Loucy (cell line): ENCODE measurements around the gene SLC39A11.

Experiments used
- H2AFZ ChIP-seq: fragments of 200-600 bp; sonication (generic); 2 replicates; pipeline ENCODE4 v1.6.0; 2016; ENCODE audit warnings: antibody characterized with exemption, mild to moderate bottlenecking, low read length, moderate library complexity
- H3F3A ChIP-seq: fragments of 200-600 bp; 2 replicates; pipeline ENCODE4 v1.6.0; 2016; ENCODE audit warnings: antibody characterized with exemption, low read depth, mild to moderate bottlenecking
- H3K27me3 ChIP-seq: fragments of 200-600 bp; sonication (generic); 2 replicates; pipeline ENCODE4 v1.6.1; 2014; ENCODE audit warnings: low read length, mild to moderate bottlenecking; ENCODE audit not compliant: insufficient read depth, poor library complexity, severe bottlenecking
- H3K36me3 ChIP-seq: fragments of 200-600 bp; sonication (generic); 2 replicates; pipeline ENCODE4 v1.6.1; 2016; ENCODE audit warnings: low read length; ENCODE audit not compliant: insufficient read depth
- H3K4me1 ChIP-seq: fragments of 200-600 bp; sonication (generic); 2 replicates; pipeline ENCODE4 v1.5.1; 2014; ENCODE audit warnings: low read length, mild to moderate bottlenecking; ENCODE audit not compliant: insufficient read depth, poor library complexity, severe bottlenecking
- H3K4me2 ChIP-seq: fragments of 200-600 bp; sonication (generic); 2 replicates; pipeline ENCODE4 v1.6.0; 2014; ENCODE audit warnings: antibody characterized with exemption, low read length, low read depth, mild to moderate bottlenecking; ENCODE audit not compliant: poor library complexity, severe bottlenecking
- H3K4me3 ChIP-seq: fragments of 200-600 bp; sonication (generic); 2 replicates; pipeline ENCODE4 v1.5.1; 2014; ENCODE audit warnings: low read length, mild to moderate bottlenecking, mixed read lengths; ENCODE audit not compliant: poor library complexity, severe bottlenecking
- H3K79me2 ChIP-seq: fragments of 200-600 bp; sonication (generic); 2 replicates; pipeline ENCODE4 v1.6.1; 2014; ENCODE audit warnings: low read length; ENCODE audit not compliant: insufficient read depth
- H3K9ac ChIP-seq: fragments of 200-600 bp; sonication (generic); 2 replicates; pipeline ENCODE4 v1.6.0; 2014; ENCODE audit warnings: mild to moderate bottlenecking, low read depth, low read length, moderate library complexity; ENCODE audit not compliant: poor library complexity, severe bottlenecking
- H3K9me2 ChIP-seq: fragments of 200-600 bp; sonication (generic); replicated peaks from 2 replicates; pipeline ENCODE4 v1.6.1; 2016; ENCODE audit warnings: low read depth, low read length, mixed read lengths
- H3K9me3 ChIP-seq: fragments of 200-600 bp; sonication (generic); 2 replicates; pipeline ENCODE4 v1.6.1; 2014; ENCODE audit warnings: mild to moderate bottlenecking, antibody characterized with exemption, low read length, low read depth; ENCODE audit not compliant: insufficient read depth
- H4K20me1 ChIP-seq: fragments of 200-600 bp; sonication (generic); 2 replicates; pipeline ENCODE4 v1.6.0; 2014; ENCODE audit warnings: antibody characterized with exemption, low read length, mild to moderate bottlenecking; ENCODE audit not compliant: insufficient read depth, poor library complexity, severe bottlenecking
- EZH2phosphoT487 ChIP-seq: fragments of 200-600 bp; IDR thresholded peaks from 2 replicates; pipeline ENCODE4 v1.6.1; 2018; ENCODE audit warnings: antibody characterized with exemption, mild to moderate bottlenecking, moderate library complexity, borderline replicate concordance
- TF ChIP-seq, protein P1 (sequence below): fragments of 200-600 bp; sonication (generic); conservative IDR thresholded peaks from 2 replicates; pipeline ENCODE4 v1.5.1; 2014; ENCODE audit warnings: mild to moderate bottlenecking, antibody characterized with exemption, low read length

SLC39A11 gene

DNA sequence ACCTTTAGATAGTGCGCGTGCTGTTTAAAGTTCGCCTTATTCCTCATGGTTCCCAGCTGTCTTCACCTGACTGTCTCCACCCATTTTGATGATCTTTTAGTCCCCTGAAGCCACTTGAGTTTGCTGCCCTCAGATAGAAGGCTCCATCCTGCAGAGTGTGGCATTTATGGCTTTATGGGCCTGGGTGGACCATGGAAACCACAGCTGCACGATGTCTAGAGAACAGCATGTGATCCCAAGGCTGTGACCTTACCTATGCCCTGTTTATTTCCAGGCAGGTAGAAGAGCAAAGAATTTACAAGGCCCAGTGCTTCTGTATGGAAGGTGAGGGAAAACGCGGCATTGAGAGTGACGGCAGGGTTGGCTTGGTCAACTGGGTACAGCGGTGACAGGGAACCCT is 356.9 kb downstream of the SLC39A11 start:
- Histone ChIP-seq H3K9ac (no peak overlapping the region), H4K20me1 (no peaks in the 10 kb centered on the region), H3K4me3 (no peak overlapping the region), H2AFZ (no peak overlapping the region), H3F3A (no peaks in the 10 kb centered on the region), H3K9me3 (no peaks in the 10 kb centered on the region), H3K9me2 (no peaks in the 10 kb centered on the region), H3K27me3 (no peaks in the 10 kb centered on the region), H3K4me1 (no peaks in the 10 kb centered on the region), H3K4me2 (no peak overlapping the region), H3K36me3 (peaks cover 6% of the 10 kb centered on the region; the same call in 1 of the 2 replicates), H3K79me2 (no peaks in the 10 kb centered on the region)
- no peak for TF ChIP-seq EZH2phosphoT487
- TF ChIP-seq, protein P1, sequence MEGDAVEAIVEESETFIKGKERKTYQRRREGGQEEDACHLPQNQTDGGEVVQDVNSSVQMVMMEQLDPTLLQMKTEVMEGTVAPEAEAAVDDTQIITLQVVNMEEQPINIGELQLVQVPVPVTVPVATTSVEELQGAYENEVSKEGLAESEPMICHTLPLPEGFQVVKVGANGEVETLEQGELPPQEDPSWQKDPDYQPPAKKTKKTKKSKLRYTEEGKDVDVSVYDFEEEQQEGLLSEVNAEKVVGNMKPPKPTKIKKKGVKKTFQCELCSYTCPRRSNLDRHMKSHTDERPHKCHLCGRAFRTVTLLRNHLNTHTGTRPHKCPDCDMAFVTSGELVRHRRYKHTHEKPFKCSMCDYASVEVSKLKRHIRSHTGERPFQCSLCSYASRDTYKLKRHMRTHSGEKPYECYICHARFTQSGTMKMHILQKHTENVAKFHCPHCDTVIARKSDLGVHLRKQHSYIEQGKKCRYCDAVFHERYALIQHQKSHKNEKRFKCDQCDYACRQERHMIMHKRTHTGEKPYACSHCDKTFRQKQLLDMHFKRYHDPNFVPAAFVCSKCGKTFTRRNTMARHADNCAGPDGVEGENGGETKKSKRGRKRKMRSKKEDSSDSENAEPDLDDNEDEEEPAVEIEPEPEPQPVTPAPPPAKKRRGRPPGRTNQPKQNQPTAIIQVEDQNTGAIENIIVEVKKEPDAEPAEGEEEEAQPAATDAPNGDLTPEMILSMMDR, result no peak

DNA sequence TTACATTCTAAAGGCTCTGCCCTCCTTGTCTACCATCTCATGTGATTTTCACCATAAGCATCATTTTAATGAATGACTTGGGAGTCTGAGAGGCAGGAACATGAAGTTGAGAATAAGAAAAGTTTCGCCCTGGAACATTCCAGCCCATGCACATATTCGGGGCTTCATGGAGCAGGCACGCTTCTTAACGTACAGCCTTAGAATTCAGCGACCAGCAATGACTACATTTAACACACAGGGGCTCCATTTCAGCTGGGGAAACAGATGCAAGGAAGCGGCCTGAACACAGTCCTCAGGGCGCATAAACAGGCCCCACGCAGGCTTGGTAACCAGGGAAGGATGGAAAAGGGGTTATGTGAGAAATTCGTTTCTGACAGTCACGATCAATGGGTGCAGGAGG is 357.4 kb downstream of the SLC39A11 start:
- Histone ChIP-seq H3K36me3 (peaks cover 6% of the 10 kb centered on the region; the same call in 1 of the 2 replicates), H3K9me2 (no peaks in the 10 kb centered on the region), H3K9me3 (no peaks in the 10 kb centered on the region), H3K79me2 (no peaks in the 10 kb centered on the region), H2AFZ (no peak overlapping the region), H3F3A (no peaks in the 10 kb centered on the region), H3K4me3 (no peak overlapping the region), H3K9ac (no peak overlapping the region), H3K4me1 (no peaks in the 10 kb centered on the region), H3K4me2 (no peak overlapping the region), H3K27me3 (no peaks in the 10 kb centered on the region), H4K20me1 (no peaks in the 10 kb centered on the region)
- TF ChIP-seq, protein P1, result no peak
- TF ChIP-seq EZH2phosphoT487, result no peak

DNA sequence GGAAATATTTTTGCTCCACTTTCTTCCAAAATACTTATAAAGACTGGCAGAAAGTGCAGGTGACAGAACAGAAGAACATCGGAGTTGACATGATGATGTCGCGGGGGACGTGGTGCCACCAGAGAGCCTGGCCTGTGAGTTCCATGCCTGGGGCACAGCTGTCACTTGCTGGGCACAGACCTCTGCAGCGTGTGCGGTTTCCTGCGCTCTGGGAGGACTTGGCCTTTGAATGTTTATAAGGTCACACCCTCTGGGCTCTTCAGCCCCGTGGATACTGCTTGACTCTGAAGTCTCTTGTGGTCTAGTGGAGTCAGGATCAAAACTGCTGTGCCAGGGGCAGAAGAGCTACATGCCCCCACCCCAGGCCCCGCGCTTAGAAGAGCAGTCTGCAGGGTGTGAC is 357.9 kb downstream of the SLC39A11 start:
- H3K4me3 ChIP-seq, result no peak overlapping the region
- TF ChIP-seq EZH2phosphoT487, result no peak
- TF ChIP-seq, protein P1, result no peak

More for the DNA sequence above, 357.9 kb downstream of the SLC39A11 start:
- Histone ChIP-seq H3K4me1 (no peaks in the 10 kb centered on the region), H3K9ac (no peak overlapping the region), H2AFZ (no peak overlapping the region), H4K20me1 (no peaks in the 10 kb centered on the region), H3K36me3 (peaks cover 6% of the 10 kb centered on the region; the same call in 1 of the 2 replicates), H3K4me2 (no peak overlapping the region), H3K27me3 (no peaks in the 10 kb centered on the region), H3K9me3 (no peaks in the 10 kb centered on the region), H3F3A (no peaks in the 10 kb centered on the region), H3K79me2 (no peaks in the 10 kb centered on the region), H3K9me2 (no peaks in the 10 kb centered on the region)
